8988T (cell line): Measurements from ENCODE around the gene CACNA1C.
"Not testable (repeated sequence)": the region's sequence is repeated elsewhere in the genome, so short reads cannot be mapped to it uniquely, and the experiment has no call there.

Experiments
- DNase-seq: peaks from one replicate; pipeline ENCODE4 v3.0.0; 2011

CACNA1C gene

DNA sequence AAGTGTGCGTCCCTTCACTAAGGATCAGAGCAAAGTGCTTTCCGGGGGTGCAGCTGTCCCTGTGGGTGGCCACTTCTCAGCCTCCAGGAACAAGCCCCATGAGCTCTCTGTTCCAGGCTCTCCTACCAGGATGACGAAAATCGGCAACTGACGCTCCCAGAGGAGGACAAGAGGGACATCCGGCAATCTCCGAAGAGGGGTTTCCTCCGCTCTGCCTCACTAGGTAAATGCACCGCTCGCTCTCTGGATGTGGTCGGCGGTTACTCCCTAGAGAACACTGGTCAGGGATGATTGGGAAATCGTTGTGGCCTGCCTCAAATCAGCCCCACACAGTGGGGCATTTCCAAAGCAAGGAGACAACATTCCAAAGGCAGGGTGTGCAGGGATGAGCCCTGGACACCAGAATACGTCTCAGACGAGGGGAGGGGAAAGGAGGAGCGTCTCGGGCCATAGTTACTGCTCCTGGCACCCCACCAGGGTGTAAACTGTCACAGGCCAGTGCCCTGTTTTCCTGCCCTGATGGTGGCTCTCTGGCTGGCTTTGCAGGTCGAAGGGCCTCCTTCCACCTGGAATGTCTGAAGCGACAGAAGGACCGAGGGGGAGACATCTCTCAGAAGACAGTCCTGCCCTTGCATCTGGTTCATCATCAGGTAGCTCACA, 633.0 kb downstream of the CACNA1C start:
- DNase-seq: not testable (repeated sequence)

DNA sequence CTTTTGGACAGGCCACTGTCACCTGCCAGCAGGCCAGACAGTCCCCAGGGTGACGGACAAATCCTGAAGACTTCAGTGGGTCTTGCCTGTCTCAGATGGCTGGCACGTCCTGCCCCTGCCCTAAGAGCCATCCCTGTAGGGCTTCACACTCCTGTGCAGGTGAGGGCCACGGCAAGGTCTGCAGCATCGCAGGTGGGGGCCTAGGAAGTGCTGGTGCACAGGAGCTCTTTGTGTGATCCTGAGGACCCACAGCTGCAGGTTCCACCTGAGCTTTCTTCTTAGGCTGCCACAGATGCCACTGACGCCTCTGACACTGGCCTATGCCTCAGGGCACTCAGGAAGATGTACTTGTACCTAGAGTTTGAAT, 633.5 kb downstream of the CACNA1C start:
- DNase-seq: no peak

- no peak for DNase-seq
Measured at GRCh38 chr12:2687058-2687457, 634.3 kb downstream of the CACNA1C start.

DNA sequence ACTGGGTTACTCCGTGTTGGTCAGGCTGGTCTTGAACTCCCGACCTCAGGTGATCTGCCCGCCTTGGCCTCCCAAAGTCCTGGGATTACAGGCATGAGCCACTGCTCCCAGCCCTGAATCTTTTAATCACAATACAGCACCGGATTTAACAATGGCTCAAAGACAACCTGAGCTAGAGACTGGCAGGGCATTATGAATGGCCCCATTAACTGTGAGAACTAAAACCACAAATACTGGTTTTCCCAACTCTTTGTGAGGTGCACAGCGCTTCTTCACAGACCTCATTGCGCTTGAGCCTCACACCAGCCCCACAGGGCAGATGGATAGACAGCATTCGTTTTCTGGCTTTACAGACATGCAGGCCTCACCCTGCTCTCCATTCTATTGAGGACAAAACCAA, 634.9 kb downstream of the CACNA1C start:
- DNase-seq: no peak

- no peak for DNase-seq
Measured at GRCh38 chr12:2688381-2688931, 635.7 kb downstream of the CACNA1C start.

DNA sequence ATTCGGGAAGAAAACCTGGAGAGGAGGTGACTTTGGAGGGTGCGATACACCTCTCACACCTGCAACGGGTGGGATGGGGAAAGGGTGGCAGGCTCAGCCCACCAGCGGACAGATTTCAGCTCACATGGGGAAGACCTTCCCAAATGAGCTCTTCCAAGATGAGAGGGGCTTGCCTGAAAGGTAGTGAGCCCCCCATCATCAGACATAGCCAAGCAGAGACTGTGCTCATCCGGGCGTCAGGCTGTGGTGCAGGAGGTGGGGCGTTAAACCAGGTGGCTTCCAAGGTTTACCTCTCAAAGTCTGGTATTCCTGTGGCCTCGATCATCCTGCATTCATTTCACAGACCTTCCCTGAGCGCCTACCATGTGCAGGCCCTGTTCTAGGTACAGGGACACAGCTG, 636.6 kb downstream of the CACNA1C start:
- no peak for DNase-seq

GRCh38 chr12:2689879-2690278, 637.1 kb downstream of the CACNA1C start:
- DNase-seq: no peak

GRCh38 chr12:2690348-2691005, 637.7 kb downstream of the CACNA1C start:
- no peak for DNase-seq

DNA sequence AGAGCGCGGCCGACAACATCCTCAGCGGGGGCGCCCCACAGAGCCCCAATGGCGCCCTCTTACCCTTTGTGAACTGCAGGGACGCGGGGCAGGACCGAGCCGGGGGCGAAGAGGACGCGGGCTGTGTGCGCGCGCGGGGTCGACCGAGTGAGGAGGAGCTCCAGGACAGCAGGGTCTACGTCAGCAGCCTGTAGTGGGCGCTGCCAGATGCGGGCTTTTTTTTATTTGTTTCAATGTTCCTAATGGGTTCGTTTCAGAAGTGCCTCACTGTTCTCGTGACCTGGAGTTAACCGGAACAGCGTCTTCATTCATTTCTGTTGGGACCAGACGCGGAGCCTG, 638.2 kb downstream of the CACNA1C start:
- no peak for DNase-seq

GRCh38 chr12:2691345-2692071, 638.7 kb downstream of the CACNA1C start:
- no peak for DNase-seq

- no peak for DNase-seq
Measured at GRCh38 chr12:2692080-2692479, 639.3 kb downstream of the CACNA1C start.

DNA sequence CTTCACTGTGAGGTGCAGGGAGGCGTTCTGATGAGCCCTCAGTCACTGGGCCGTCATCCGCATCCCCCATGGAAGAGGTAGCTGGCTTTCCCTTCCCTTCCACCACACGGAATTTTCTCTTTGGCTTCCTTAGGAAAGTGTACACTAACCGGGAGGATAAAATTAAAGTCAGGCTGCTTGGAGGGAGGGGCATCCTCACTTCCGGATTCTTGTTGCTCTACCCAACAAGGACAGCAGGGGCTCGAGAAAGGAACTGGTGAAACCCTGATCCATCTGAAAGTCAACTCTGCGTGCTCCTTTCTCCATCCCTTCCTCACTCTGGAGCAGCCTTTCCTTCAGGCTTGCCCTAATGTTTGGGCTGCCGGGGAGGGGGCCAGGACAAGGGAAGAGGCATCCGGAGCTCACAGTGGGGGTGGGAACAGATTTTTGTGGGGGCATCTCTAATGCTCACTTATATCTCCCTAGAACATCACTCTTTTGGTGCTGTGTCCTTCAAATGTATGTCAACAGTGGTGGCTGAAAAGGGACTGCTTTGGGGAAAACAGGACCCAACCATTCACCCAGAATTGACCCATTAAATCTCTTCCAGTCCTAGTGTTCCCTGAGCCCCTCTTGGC, 640.6 kb downstream of the CACNA1C start:
- DNase-seq: no peak

DNA sequence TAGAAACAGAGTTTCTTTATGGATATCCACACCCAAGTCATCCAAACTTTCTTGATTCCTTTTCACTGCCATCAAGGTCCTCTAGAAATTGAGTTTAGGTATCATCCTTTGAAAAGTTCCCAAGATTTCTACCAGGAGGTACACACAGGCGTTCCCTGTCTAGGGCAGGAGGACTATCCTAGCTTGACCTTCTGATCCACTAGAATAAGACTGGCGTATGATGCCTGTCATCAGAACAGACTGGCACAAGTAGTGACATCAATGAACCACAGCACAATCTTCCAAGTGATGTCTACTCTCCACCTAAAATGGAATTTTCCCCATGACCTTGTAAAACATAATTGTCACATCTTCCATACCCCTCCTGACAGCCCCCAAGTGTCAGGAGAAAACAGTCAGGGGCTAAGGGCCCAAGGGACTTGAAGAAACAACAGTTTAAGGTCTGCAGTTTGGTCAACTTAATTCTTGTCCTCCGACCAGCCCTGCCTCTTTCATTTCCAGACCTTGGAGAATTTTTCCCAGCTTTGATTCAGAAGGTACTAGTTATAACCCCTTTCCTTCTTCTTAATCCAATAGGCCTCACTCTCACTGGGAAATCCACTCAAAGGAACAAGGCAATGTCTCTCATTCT, 641.3 kb downstream of the CACNA1C start:
- DNase-seq: no peak

DNA sequence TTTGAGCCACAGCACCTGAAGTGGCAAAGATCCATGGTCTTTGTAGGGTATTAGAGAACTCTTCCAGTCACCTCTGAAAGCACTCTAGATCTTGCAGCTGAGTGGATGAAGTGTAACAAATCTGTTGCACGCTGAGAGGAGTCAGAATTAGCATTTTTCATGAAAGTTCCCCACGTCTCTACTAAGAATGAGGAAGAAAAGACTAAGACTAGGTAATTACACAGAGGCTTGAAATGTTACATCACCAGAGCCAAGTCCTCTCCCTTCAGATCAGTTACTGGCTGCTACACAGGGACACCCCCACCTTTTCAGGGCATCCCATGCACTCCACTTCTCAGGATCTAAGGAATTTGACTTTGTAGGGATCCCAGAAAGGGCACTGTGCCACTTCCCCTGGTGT, 643.3 kb downstream of the CACNA1C start:
- DNase-seq: no peak

DNA sequence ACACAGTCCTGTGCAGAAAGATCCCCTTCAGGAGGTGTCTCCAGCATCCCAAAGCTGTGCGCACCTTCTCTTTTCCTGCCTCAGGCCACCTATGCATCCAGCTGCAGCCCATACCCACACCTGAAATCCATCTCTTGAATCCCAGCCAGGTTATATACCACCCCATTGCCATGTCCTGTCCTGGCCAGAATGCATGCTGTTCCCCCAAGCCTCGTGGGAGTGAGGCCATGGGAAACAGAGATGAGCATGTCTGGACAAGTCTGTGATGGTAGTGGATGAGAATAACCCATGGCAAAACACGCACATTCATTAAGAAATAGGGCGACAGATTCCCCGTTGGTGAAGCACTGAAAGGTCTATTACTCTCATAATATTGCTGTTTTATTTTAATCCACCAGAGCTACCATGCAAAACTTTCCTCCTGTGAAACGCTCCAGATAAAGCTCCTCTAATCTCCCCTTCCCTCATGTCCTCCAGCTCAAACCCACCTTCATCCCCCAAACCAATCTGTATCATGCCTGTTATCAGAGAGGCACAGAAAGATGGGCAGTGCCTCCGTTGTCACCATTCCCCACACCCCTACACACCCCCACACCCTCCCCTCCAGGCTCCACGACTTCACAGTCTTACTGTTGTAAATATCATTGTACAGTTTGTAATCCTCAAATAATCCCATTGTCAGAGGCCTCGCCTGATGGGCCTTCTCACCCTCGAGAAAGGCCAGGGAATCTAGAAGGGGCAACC, 644.4 kb downstream of the CACNA1C start:
- DNase-seq: no peak

DNA sequence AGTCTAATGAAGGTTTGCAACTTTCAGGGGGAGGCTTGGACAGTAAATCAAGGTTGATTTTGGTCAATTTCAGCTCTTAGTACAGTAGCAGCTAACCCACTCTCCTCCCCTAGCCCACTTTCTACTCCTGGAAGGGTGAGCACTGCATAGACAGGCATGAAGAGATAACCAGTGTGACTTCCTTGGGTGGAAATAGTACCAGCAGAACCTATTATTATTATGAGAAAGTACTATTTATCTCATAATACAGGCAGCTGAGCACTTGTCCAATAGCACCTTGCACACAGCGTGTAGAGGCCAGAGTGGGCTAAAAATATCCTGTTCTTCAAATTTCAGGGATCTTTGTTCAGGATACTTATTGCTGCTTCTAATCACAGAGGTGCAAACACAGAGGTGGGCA, 645.8 kb downstream of the CACNA1C start:
- no peak for DNase-seq

- no peak for DNase-seq
Measured at GRCh38 chr12:2710701-2711100, 657.9 kb downstream of the CACNA1C start.

- DNase-seq: no peak
Measured at GRCh38 chr12:2719392-2719791, 666.6 kb downstream of the CACNA1C start.

- DNase-seq: no peak
Measured at GRCh38 chr12:2722806-2723205, 670.0 kb downstream of the CACNA1C start.

DNA sequence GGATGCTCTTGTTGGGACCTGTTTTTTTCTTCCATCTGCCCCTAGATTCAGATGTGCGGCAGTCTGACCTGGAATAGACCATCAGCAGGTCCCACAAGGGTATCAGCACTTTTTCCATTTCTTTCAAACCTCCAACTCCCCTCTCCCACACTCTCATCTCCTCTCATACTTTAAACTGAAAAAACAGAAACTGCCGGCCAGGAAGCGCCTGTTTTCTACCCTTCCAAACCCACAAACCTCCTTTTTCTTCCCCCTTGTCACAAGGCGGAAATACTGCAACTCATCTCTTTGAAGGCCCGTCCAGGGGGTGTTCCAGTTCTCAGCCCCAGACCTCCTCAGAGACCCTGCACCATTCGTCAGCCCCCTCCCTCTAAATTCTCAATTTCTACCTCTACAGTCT, 679.5 kb downstream of the CACNA1C start:
- no peak for DNase-seq

GRCh38 chr12:2733493-2734355, 680.9 kb downstream of the CACNA1C start:
- no peak for DNase-seq
